Mucosa of gallbladder (tissue), 1 donor: ENCODE data around the gene GFPT2. TPM values are rescaled to one million over a fixed set of nuclear protein-coding genes. Genes with fewer than 3 reads are reported as not detected.

Experiments used
- DNase-seq: peaks from one replicate; pipeline ENCODE4 v3.0.0-alpha.2; 2020; ENCODE audit warnings: low spot score
- total RNA-seq: library from RNA; stranded (reverse); gene quantifications from one replicate; pipeline ENCODE4 v1.2.1, GENCODE V29; 2021
- donor health status: DM: no; HTN: no; CAD: no.

Gene GFPT2
- total RNA-seq, 1 donor from 2014 or later = 9.4 TPM

GRCh38 chr5:180283026-180283615 is 70.0 kb downstream of the GFPT2 start:
- no peak for DNase-seq

DNA sequence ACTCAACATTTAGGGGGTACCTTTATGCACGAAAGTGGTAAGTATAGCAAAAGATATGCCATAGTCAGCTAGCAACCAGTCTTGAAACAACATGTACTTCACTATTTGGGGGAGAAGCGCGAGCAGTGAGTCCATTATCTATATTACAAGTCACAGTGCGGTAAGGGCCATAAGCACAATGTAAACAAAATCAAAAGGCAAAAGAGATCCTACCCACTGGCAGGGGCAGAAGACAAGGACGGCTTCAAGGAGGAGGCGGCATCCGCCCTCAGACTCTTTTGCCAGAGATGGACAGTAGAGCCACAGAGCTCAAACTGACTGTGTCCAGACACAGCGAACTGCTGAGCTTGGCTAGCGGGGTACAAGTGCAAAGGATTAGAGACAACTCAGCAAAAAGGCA is 70.9 kb downstream of the GFPT2 start:
- DNase-seq = no peak

DNA sequence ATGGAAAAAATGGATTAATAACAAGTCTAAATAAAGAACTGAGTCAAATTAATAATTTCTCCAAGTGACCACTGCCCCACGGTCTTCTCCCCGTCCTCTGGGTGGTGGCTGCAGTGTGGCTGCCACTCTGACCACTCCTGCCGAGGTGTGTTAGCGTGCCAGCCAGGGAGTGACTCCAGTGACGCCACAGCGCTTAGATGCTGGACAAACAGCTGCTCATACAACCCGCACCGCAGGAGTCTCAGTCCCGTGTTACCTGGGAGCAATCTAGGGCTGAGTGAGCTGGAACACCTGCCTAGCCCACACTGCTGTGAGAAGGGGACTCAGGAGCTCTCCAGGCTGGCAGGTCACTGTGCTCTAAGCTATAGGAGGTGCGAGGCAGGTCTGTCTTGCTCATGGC is 71.4 kb downstream of the GFPT2 start:
- DNase-seq = no peak

DNA sequence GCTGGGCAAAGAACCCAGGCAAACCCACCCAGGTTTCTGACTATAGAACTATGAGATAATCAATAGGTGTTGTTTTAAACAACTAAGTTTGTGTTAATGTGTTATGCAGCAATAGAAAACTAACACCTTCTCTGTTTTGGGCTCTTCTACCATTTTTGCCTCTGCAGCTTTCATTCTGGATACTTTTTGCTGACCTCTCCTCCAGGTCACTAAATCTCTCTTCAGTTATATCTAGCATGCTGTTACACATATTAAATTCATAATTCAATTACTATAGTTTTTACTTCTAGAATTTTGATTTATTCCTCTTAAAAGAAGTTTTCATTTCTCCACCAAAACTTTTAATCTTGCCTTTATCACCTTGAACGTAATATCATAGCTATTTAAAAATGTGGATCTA is 78.4 kb downstream of the GFPT2 start:
- DNase-seq = no peak

- DNase-seq = no peak
Measured at GRCh38 chr5:180271221-180271620, 81.9 kb downstream of the GFPT2 start.

- no peak for DNase-seq
Measured at GRCh38 chr5:180259260-180259611, 93.9 kb downstream of the GFPT2 start.

- DNase-seq = no peak
Measured at GRCh38 chr5:180253036-180253824, 99.9 kb downstream of the GFPT2 start.

- no peak for DNase-seq
Measured at GRCh38 chr5:180251887-180252286, 101.2 kb downstream of the GFPT2 start.

DNA sequence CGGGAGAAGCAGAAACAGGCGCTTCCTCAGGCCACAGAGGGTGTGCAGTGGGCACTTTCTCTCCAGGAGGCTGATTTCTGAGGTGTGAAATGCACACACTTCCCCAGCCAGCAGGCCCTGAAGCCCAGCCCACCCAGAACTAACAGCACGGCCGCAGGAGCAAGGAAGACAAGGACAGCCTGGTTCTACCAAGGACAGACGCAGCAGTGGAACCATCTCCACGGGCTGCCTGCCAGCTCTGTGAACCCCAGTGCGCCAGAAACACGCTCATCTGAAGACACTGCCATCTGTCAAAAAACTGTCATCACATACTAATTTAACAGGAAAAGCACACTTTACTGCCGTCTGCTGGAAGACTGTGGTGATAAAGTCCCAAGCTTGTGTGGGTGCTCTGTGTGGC is 102.0 kb downstream of the GFPT2 start:
- DNase-seq = no peak

Other genes starting within 250 kb of the GFPT2 start
- gene RASGEF1C, start 144.1 kb downstream of the GFPT2 start, total RNA-seq = 1.1 TPM
- gene MAPK9, start 61.3 kb downstream of the GFPT2 start, total RNA-seq = 36.1 TPM
- gene CNOT6, start 141.0 kb upstream of the GFPT2 start, total RNA-seq = 23.8 TPM
- 1.3 TPM for gene SCGB3A1, start 238.2 kb upstream of the GFPT2 start, total RNA-seq